NCI-H1930 (cell line): ENCODE measurements around the gene BICDL1.
"Not testable (repeated sequence)": the region's sequence is repeated elsewhere in the genome, so short reads cannot be mapped to it uniquely, and the experiment has no call there.

Experiments
- DNase-seq, 2 experiments: peaks; one replicate each; lab custom pipeline; 2025; lab: John Stamatoyannopoulos, UW

Gene BICDL1

GRCh38 chr12:119988472-119989360 lies at the start of gene BICDL1:
Gene BICDL1 (plus strand): TSS chr12:119989236. CDS start chr12:119989869, 633 bp downstream.
- peak; percentile 93 to 97 for DNase-seq

- peak in 1 of 2 experiments; percentile 10 for DNase-seq
Observed at GRCh38 chr12:119940897-119941296, 48.1 kb upstream of the BICDL1 start.

GRCh38 chr12:119942386-119942785 lies 46.6 kb upstream of the BICDL1 start:
- no peak for DNase-seq

- no peak for DNase-seq
Observed at GRCh38 chr12:119946213-119946612, 42.8 kb upstream of the BICDL1 start.

- no peak for DNase-seq
Observed at GRCh38 chr12:119949145-119949544, 39.9 kb upstream of the BICDL1 start.

- DNase-seq = no peak
Observed at GRCh38 chr12:119949594-119949993, 39.4 kb upstream of the BICDL1 start.

- DNase-seq = no peak
Observed at GRCh38 chr12:119956047-119956446, 33.0 kb upstream of the BICDL1 start.

- DNase-seq = no peak
Observed at GRCh38 chr12:119957135-119957534, 31.9 kb upstream of the BICDL1 start.

- no peak for DNase-seq
Observed at GRCh38 chr12:119959435-119959834, 29.6 kb upstream of the BICDL1 start.

- DNase-seq = no peak
Observed at GRCh38 chr12:119964123-119964522, 24.9 kb upstream of the BICDL1 start.

- no peak for DNase-seq
Observed at GRCh38 chr12:119964929-119965328, 24.1 kb upstream of the BICDL1 start.

- no peak for DNase-seq
Observed at GRCh38 chr12:119980242-119980641, 8.8 kb upstream of the BICDL1 start.

GRCh38 chr12:119980702-119981101 lies 8.3 kb upstream of the BICDL1 start:
- DNase-seq = not testable (repeated sequence)

- DNase-seq = peak; percentile 25 to 57
Observed at GRCh38 chr12:119989361-119989730, 310 bp downstream of the BICDL1 start.

GRCh38 chr12:119989731-119990381 lies 820 bp downstream of the BICDL1 start:
- no peak for DNase-seq

- no peak for DNase-seq
Observed at GRCh38 chr12:119990382-119990874, 1.4 kb downstream of the BICDL1 start.

GRCh38 chr12:119992129-119992705 lies 3.2 kb downstream of the BICDL1 start:
- no peak for DNase-seq

GRCh38 chr12:119994892-119995658 lies 6.0 kb downstream of the BICDL1 start:
- no peak for DNase-seq

- DNase-seq = no peak
Observed at GRCh38 chr12:119996417-119996816, 7.4 kb downstream of the BICDL1 start.

GRCh38 chr12:119998471-119999245 lies 9.6 kb downstream of the BICDL1 start:
- DNase-seq = no peak

GRCh38 chr12:120000556-120000955 lies 11.5 kb downstream of the BICDL1 start:
- no peak for DNase-seq
